Lower lobe of right lung (tissue), 2 donors: ENCODE results near the gene RABGGTA. TPM values are rescaled to one million over a fixed set of nuclear protein-coding genes. Genes with fewer than 3 reads are reported as not detected.

Experiments
- ATAC-seq, 2 donors: fragments of 200-7000 bp; cut with Tn5 transposase; one replicate each; pipeline ENCODE4 v1.9.1; 2020 to 2022; ENCODE audit warnings: mild to moderate bottlenecking in 2 of 2, moderate library complexity in 2 of 2
- DNase-seq: peaks from one replicate; pipeline ENCODE4 v3.0.0-alpha.2; 2020
- H3K27ac ChIP-seq: fragments of 200-600 bp; one replicate; pipeline ENCODE4 v1.8.0; 2022
- H3K27me3 ChIP-seq: fragments of 200-600 bp; one replicate; pipeline ENCODE4 v1.8.0; 2022; ENCODE audit warnings: low read depth
- H3K36me3 ChIP-seq: fragments of 200-600 bp; one replicate; pipeline ENCODE4 v1.8.0; 2022; ENCODE audit warnings: mild to moderate bottlenecking
- H3K4me1 ChIP-seq: fragments of 200-600 bp; one replicate; pipeline ENCODE4 v1.8.0; 2022
- H3K4me3 ChIP-seq: fragments of 200-600 bp; one replicate; pipeline ENCODE4 v1.8.0; 2022; ENCODE audit warnings: mild to moderate bottlenecking
- H3K9me3 ChIP-seq: fragments of 200-600 bp; one replicate; pipeline ENCODE4 v1.8.0; 2022
- CTCF ChIP-seq: fragments of 200-600 bp; IDR thresholded peaks from one replicate; pipeline ENCODE4 v1.8.0; 2022; ENCODE audit warnings: antibody characterized with exemption, mild to moderate bottlenecking
- intact Hi-C: fragments of 100-400 bp; cut with DNase I; formaldehyde crosslinking; loops from one replicate; pipeline ENCODE4 v1.11.0; 2022
- total RNA-seq: library from RNA; stranded (reverse); fragmentation: NEBNext Ultra II Directional; extraction: Animal tissue kit (Norgen Biotek cat#: 25700); gene quantifications from one replicate; pipeline ENCODE4 v1.2.1, GENCODE V29; 2021
- donor health status: DM: no; HTN: yes; CAD: no; lungs with severe emphysema.

The RABGGTA gene
- total RNA-seq, 1 donor from 2014 or later = 50.4 TPM

DNA sequence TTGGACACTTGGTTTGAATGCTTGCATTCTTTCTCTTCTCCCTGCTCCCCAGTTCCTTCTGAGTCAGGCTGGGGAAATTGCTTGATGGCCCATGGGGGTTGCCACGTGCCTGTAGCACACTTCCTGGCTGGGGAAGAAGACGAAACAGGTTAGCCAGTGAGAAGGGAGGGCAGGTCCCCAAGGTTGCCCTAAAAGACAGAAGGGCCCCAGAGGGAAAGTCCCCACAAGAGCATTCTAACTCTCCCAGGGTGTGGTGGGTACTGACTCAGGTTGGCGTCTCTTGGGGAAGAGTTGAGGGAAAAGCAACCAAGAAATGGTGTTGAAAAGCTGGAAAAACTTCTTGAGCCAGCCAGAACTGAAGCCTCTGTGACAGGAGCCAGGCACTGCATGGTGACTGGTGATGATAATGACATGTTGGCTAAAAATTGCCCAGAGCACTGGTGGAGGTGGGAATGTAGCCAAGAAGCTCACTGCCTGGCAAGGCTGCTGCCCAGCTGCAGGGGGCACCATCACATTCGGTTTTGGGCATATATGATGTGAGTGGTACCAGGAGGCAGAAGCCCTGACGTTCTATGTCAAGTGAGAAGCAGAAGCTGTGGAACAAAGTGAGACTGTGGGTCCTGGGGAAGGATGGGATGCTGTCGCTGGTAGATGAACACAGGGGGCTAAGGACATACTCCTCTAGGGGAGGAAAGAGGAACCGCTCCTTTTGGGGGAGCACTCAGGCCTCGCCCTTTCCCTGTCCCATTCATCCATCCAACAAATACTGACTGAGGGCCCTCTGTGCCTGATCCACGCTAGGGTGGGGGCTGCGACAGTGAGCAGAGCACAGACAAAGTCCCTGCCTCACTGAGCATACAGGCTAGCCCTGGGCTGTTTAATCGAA, 8.1 kb upstream of the RABGGTA start:
- intact Hi-C loops = no loop called here
- peaks cover 68% of the 10 kb centered on the region for H3K4me1 ChIP-seq
- H3K27me3 ChIP-seq = no peaks in the 10 kb centered on the region
- H3K9me3 ChIP-seq = no peaks in the 10 kb centered on the region
- DNase-seq = no peak
- ATAC-seq = peak in 1 of 2 donors; percentile 13
- peak; percentile 25 for TF ChIP-seq CTCF
- no peaks in the 10 kb centered on the region for H3K36me3 ChIP-seq
- no peak overlapping the region for H3K4me3 ChIP-seq
- H3K27ac ChIP-seq = no peak overlapping the region

- Histone ChIP-seq H3K4me3 (no peak overlapping the region), H3K4me1 (peaks cover 79% of the 10 kb centered on the region), H3K27me3 (no peaks in the 10 kb centered on the region), H3K27ac (no peak overlapping the region), H3K36me3 (no peaks in the 10 kb centered on the region), H3K9me3 (no peaks in the 10 kb centered on the region)
- intact Hi-C loops = no loop called here
- DNase-seq = no peak
- TF ChIP-seq CTCF = no peak
- no peak for ATAC-seq
These were observed 7.0 kb upstream of the RABGGTA start for GRCh38 chr14:24278424-24278823.

DNA sequence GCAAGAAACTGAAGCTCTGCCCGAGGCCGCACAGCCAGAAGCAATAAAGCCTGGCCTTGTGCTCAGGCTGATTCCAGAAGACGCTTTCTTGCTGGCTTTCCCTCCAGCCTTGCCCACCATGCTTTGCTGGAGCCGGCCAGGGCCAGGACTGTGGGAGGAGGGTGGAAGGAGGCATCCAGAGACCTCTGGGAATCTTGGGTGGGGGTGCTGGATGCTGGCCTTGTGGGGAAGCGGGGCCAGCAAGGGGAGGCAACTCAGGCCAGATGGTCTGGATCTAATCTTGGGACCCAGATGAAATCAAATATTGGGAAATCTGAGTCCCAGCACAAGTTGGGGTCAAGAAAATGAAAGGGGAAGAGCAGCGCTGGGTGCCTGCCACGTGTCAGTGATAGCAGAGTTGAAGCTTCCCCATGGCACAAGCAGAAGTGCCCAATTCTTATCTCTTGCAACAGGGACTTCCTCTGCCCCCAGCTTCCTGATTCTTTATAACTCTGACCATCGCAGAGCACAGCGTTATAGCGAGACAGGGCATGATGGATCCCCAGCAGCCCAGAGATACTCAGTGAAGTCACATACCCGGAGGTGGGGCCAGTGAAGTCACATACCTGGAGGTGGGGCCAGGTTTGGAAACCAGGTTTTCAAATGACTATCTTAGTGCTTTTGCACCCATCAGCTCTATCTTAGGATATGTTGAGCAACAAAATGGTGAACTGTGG, 6.4 kb upstream of the RABGGTA start:
- no peak for TF ChIP-seq CTCF
- Histone ChIP-seq H3K4me1 (peaks cover 84% of the 10 kb centered on the region), H3K4me3 (no peak overlapping the region), H3K27me3 (no peaks in the 10 kb centered on the region), H3K27ac (no peak overlapping the region), H3K36me3 (no peaks in the 10 kb centered on the region), H3K9me3 (no peaks in the 10 kb centered on the region)
- ATAC-seq (peak; percentile 13 to 56), DNase-seq (peak; percentile 77)
- intact Hi-C loops = no loop called here

DNA sequence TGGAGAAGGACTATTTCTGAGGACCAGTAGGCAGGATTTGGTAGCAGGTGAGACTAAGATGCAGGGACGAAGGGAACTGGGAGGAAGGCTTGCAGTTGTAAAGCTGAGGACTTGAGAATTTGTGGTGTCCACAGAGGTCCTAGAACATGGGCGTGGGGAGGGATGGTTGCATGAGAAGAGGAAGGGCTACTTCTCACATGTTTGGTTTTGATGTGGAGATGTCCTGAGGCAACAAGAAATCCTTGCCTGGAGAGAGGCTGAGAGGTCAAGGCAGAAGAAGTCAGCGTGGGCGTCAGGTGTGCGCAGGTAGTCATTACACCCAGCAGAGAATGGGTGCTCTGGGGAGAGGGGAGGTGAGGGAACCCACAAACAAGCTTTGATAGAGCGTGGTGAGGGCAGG, 5.7 kb upstream of the RABGGTA start:
- intact Hi-C loops = no loop called here
- Histone ChIP-seq H3K9me3 (no peaks in the 10 kb centered on the region), H3K4me3 (no peak overlapping the region), H3K36me3 (no peaks in the 10 kb centered on the region), H3K4me1 (peaks cover 84% of the 10 kb centered on the region), H3K27ac (no peak overlapping the region), H3K27me3 (no peaks in the 10 kb centered on the region)
- ATAC-seq (no peak), DNase-seq (peak; percentile 47)
- no peak for TF ChIP-seq CTCF

DNA sequence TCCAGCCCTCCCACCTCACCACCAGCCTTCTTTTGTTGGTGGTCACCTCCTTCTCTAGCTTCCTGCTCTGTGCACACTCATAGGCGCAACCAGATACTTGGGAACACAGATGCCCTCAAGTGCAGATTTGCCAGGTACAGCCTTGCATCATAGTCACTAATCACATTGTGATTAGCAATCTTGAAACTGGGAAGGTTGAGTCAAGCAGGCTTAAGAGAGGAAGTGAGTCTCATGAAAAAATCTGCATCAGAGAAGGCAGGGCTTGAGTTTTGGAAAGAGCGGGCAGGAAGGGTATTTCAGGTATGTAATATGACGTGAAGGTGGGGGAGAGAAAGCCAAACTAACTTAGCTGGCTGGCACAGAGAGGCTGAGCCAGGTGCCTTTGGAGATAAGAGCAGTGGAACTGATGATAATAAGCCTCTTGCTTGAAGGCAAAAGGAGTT, 2.7 kb upstream of the RABGGTA start:
- Histone ChIP-seq H3K4me1 (peaks cover 75% of the 10 kb centered on the region), H3K9me3 (no peaks in the 10 kb centered on the region), H3K36me3 (peaks cover 11% of the 10 kb centered on the region), H3K27me3 (no peaks in the 10 kb centered on the region), H3K4me3 (no peak overlapping the region), H3K27ac (peak overlapping the region; percentile 98)
- TF ChIP-seq CTCF = no peak
- no peak for DNase-seq
- ATAC-seq = peak; percentile 64 to 72
- intact Hi-C loops = no loop called here
